GM19193 (cell line): ENCODE data around the gene ABL2.

Source experiments
- POLR2A ChIP-seq: IDR thresholded peaks from 4 replicates; pipeline ENCODE4 v1.6.1; 2011; ENCODE audit not compliant: insufficient read depth, insufficient read length; ENCODE audit errors: extremely low read depth

ABL2 gene

DNA sequence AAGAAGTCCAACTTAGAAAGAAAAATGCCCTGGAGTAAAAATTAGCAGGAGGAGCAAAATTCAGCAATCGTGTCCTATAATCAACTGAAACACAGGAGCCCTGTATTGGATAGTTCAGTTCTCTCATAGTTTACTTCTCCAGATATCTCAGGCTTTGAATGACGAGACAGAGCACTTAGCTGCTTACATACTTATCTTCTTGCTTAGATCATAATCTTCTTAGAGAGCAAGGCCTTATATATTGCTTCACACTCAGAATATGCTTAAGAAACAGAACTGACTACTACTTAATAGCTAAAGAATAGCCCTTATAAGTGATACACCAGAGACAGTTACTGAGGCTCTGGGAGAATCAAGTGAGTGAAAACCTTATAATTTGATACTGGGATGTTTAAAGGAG, 108.7 kb downstream of the ABL2 start:
- TF ChIP-seq POLR2A: no peak

DNA sequence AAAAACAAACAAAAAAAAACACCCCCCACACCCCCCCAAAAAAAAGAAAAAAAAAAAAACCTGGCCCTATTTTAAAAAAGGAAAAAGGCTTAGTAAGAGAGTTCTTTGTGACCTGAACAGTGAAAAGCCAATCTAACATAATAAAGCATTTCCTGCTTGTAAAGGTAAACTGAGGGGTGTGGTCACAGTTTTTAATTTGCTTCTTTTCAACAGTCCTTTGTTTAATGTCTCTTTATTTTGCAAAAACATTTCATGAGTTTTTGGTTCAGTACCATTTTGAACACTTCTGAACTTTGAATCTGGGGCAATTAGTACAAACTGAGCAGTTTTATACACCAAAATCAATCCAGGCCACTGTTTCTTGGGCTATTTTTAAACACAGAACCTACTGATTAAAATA, 110.0 kb downstream of the ABL2 start:
- no peak for TF ChIP-seq POLR2A

- TF ChIP-seq POLR2A: no peak
Measured at GRCh38 chr1:179115181-179115580, 114.3 kb downstream of the ABL2 start.

DNA sequence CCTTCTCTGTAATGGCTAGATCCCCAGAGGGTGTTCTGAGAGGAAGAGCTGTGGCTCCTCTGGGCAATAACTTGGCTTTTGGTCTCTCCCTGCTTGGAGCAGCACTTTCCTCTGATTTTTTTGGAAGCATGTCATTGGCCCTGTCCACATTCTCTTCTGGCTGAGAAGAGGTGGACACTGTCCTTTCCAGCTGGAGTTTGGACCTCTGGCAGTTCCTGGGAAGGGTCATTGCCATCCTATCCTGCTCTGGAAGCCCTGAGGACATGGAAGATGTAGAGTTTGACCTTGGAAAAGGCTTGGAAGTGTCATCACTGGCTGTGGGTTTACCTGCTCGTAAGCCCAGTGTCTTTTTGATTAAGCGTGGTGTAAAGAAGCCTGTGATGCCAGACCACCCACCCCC, 120.8 kb downstream of the ABL2 start:
- TF ChIP-seq POLR2A: no peak

DNA sequence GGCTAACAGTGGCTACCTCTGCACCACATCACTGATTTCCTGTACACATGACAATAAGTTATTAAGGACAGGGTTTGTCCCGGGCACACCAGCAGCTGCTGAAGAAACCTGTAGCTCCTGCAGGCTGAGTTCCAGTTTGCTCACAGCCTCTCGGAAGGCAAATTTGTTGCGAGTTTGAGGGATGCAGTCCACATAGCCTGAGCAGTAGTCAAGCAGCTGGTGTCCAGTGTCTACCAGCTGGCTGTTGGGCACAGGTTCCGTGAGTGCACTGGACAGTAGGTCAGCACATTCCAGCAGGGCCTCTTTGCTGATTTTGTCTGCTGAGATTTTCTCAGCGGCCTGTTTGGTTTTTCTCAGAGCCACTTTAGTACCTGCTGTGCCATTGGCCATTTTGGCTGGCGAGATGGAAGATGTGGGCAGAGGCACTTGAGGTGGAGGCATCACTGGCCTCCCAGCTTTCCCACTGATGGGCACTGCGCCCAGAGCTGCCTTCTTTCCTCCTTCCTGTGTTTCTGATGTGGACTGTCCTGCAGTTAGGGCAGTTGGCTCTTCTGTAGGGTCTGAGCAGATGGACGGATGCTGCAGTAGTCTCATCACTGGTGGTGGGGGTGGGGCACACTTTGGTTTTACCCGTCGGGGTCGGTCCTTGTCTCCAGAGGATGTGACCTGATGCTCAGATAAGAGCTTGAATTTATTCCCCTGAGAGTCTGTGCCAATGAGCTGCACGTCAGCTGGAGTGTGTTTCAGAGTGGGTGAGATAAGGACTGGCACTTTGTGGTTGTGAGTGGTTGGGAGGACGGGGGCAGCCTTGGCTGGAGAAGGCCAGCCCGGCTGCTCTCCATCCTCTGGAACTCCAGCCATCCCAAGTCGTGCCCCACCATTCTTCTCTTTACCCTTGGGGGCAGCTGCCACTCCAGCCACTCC, 121.5 kb downstream of the ABL2 start:
- TF ChIP-seq POLR2A: no peak

GRCh38 chr1:179105393-179105792, 124.1 kb downstream of the ABL2 start:
- TF ChIP-seq POLR2A: no peak

DNA sequence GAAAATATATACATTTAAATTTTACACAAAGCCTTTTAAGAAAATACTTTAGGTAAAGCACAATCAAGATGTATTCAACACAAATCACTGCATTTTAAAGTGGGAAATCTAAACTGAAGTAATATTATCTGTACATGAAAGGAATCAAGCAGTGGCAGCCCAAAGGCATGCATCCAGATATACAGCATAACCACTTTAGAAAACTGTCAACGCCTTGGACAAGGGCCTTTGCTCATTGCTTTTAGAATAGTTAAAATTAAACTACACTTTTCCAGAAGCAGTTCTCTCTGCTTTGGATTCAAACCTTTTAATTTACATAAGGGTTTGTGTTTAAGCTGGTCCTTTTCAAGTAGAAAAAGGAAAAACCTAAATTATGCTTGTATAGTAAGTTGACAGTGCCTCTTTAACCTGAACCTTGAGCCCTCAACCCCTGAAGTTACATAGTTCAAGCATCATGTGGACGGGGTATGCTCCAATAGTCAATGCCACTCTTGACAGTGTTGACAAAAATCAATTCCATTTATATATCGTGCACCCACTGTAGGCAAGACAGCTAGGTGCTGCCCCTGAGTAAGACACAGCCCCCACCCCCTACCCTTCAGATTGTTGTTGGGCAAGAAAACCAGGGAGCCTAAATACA, 124.7 kb downstream of the ABL2 start:
- no peak for TF ChIP-seq POLR2A

DNA sequence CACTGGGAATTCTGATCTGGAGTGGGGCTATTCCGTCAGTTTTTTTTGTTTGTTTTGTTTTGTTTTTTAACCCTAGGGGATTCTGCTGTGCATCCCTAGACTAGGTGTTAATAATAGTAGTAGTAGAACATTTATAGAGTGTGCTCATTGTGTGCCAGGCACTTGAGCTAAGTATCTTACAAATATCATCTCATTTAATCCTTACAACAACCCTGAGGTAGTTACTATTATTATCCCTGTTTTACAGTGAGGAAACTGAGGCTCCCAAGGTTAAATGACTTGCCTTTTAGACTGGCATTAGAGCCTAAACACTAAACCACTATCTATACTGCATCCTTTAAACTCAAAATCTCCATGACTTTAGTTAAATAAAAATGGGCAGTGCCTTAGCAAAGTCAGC, 125.5 kb downstream of the ABL2 start:
- TF ChIP-seq POLR2A: no peak

GRCh38 chr1:179101566-179101965, 127.9 kb downstream of the ABL2 start:
- TF ChIP-seq POLR2A: no peak

DNA sequence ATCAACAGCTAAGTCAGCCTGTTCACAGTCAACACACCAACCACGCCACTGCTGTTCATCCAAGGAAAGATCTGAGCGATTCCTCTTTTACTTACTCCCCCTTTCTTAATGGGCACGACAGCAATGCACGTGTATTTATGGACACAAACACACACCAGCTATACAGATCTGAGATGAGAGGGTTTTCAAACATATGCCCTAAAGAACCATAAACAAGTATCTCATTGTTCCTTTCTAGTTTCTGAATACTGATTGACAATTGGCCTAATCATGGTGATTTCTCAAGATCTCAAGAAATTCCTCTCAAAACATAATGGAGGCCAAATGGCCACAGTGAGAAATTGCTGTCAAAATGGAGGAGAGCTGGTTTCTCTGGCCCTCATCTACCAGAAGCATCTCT, 129.6 kb downstream of the ABL2 start:
- TF ChIP-seq POLR2A: no peak

DNA sequence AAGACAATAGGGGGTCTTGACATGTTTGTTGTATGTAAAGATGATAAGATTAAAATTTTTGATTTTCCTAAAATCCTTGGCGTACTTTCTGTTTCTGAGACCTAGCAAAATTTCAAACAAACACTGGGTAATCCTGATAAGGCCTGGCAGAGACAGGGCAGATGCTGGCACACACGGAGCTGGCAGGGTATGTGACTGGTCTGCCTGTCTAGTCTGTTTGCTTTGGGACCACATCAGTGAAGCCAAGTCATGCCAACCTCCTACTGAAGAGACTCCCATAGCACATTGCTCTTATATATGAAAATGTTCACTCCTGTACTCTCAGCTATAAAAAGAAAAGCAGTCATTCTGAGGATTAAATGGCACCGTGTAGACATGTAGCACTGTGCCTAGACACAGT, 133.6 kb downstream of the ABL2 start:
- TF ChIP-seq POLR2A: no peak

GRCh38 chr1:179095377-179095776, 134.1 kb downstream of the ABL2 start:
- TF ChIP-seq POLR2A: no peak

GRCh38 chr1:179094818-179095217, 134.7 kb downstream of the ABL2 start:
- TF ChIP-seq POLR2A: no peak

GRCh38 chr1:179092896-179093461, 136.5 kb downstream of the ABL2 start:
- no peak for TF ChIP-seq POLR2A

GRCh38 chr1:179091691-179092165, 137.7 kb downstream of the ABL2 start:
- no peak for TF ChIP-seq POLR2A

DNA sequence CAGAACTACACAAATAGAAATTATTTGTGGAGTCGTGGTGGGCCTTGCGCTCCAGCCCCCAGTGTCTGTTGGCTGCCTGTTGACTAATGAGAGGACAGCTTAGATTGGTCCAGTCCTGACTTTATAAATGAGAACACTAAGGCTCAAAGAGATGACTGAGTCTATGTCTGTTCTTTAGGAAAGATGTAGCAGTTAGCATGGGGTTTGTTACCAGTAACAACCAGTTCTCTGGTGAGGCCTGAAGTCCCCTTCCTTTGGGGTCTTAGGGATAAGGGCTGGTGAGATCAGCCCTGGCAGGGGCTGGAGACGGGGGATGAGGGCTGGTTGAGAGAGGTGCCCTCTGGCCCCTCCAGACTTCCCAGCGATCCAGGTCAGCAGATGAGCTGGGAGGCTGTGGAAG, 138.6 kb downstream of the ABL2 start:
- TF ChIP-seq POLR2A: no peak
